ENCODE results near the gene RNF114. TPM values are rescaled to one million over a fixed set of nuclear protein-coding genes. Genes with fewer than 3 reads are reported as not detected.

RNF114 gene
- total RNA-seq, 1 experiment from 2014 or later = 88.1 TPM

DNA sequence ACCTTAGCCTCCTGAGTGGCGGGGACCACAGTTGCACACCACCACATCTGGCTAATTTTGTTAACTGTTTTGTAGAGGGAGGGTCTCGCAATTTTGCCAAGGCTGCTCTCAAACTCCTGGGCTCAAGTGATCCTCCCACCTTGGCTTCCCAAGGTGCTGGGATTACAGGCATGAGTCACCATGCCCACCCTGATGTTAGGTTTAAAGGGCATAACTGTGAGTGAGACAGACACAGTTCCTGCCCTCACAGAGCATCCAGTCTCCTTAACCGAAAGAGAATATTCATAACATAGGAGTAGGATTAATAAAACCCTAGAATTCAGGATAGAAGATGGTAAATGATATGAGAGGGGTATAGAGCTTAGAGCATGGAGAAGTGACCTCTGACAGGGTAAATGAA is 17.8 kb upstream of the RNF114 start (continued):
- TF ChIP-seq, protein P1, sequence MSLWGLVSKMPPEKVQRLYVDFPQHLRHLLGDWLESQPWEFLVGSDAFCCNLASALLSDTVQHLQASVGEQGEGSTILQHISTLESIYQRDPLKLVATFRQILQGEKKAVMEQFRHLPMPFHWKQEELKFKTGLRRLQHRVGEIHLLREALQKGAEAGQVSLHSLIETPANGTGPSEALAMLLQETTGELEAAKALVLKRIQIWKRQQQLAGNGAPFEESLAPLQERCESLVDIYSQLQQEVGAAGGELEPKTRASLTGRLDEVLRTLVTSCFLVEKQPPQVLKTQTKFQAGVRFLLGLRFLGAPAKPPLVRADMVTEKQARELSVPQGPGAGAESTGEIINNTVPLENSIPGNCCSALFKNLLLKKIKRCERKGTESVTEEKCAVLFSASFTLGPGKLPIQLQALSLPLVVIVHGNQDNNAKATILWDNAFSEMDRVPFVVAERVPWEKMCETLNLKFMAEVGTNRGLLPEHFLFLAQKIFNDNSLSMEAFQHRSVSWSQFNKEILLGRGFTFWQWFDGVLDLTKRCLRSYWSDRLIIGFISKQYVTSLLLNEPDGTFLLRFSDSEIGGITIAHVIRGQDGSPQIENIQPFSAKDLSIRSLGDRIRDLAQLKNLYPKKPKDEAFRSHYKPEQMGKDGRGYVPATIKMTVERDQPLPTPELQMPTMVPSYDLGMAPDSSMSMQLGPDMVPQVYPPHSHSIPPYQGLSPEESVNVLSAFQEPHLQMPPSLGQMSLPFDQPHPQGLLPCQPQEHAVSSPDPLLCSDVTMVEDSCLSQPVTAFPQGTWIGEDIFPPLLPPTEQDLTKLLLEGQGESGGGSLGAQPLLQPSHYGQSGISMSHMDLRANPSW (CRISPR knock-in tag; conservative IDR thresholded peaks at IDR 0.05; ENCODE audit: low read depth) = no peak
- TF ChIP-seq ZNF138 (CRISPR knock-in tag; conservative IDR thresholded peaks at IDR 0.05) = no peak
- TF ChIP-seq ZMAT4 (CRISPR knock-in tag; IDR thresholded peaks at IDR 0.05) = no peak
- TF ChIP-seq ZSCAN18 (CRISPR knock-in tag; IDR thresholded peaks at IDR 0.05) = no peak
- no peak for TF ChIP-seq NFATC4 (CRISPR knock-in tag; IDR thresholded peaks at IDR 0.05)
- no peak for TF ChIP-seq SMAD3 (CRISPR knock-in tag; IDR thresholded peaks at IDR 0.05; ENCODE audit: borderline replicate concordance)
- TF ChIP-seq NR3C1 (CRISPR knock-in tag; conservative IDR thresholded peaks at IDR 0.05; ENCODE audit: low read depth) = no peak
- no peak for TF ChIP-seq TCF7 (CRISPR knock-in tag; IDR thresholded peaks at IDR 0.05; ENCODE audit: low read depth)
- no peak for TF ChIP-seq JUN (CRISPR knock-in tag; IDR thresholded peaks at IDR 0.05)
- TF ChIP-seq ZNF263 (CRISPR knock-in tag; IDR thresholded peaks at IDR 0.05; ENCODE audit: low read depth) = no peak
- no peak for TF ChIP-seq ZNF512 (CRISPR knock-in tag; IDR thresholded peaks at IDR 0.05; ENCODE audit: borderline replicate concordance)
- TF ChIP-seq, protein P2, sequence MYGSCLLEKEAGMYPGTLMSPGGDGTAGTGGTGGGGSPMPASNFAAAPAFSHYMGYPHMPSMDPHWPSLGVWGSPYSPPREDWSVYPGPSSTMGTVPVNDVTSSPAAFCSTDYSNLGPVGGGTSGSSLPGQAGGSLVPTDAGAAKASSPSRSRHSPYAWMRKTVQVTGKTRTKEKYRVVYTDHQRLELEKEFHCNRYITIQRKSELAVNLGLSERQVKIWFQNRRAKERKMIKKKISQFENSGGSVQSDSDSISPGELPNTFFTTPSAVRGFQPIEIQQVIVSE (CRISPR knock-in tag; IDR thresholded peaks at IDR 0.05; ENCODE audit: borderline replicate concordance) = no peak
- no peak for TF ChIP-seq ERG (CRISPR knock-in tag; IDR thresholded peaks at IDR 0.05)
- TF ChIP-seq NFE2L1 (CRISPR knock-in tag; IDR thresholded peaks at IDR 0.05) = no peak

GRCh38 chr20:49919009-49919408 is 17.2 kb upstream of the RNF114 start:
- Mint-ChIP-seq H3K27me3 (ENCODE audit: low read depth) (peaks cover 12% of the 10 kb centered on the region), H3K4me3 (no peak overlapping the region), H3K9me3 (0 out of 2 replicates have a peak, but pooled peaks cover 3% of the 10 kb centered on the region), H3K36me3 (no peaks in the 10 kb centered on the region), H3K27ac (no peak overlapping the region), H3K4me1 (peaks cover 14% of the 10 kb centered on the region)
- no peak for TF ChIP-seq PREB (CRISPR knock-in tag; IDR thresholded peaks at IDR 0.05; ENCODE audit: borderline replicate concordance)
- no peak for TF ChIP-seq SOX15 (CRISPR knock-in tag; IDR thresholded peaks at IDR 0.05)
- no peak for TF ChIP-seq ETV6 (CRISPR knock-in tag; IDR thresholded peaks at IDR 0.05)
- CTCF ChIA-PET = no interaction called here
- POLR2A ChIA-PET = no interaction called here
- no peak for DNase-seq (ENCODE audit: low spot score)
- ATAC-seq = no peak
